Activated T-cell treated with anti-CD3 and anti-CD28 coated beads for 24 hours (primary cell): Measurements from ENCODE around the gene IFIT1.
"Not testable (repeated sequence)": the region's sequence is repeated elsewhere in the genome, so short reads cannot be mapped to it uniquely, and the experiment has no call there.

Experiments
- DNase-seq: peaks from one replicate; pipeline ENCODE4 v3.0.0-alpha.2; 2020; ENCODE audit warnings: low read depth

IFIT1 gene

GRCh38 chr10:89398003-89398749, 5.8 kb downstream of the IFIT1 start:
- DNase-seq = no peak

GRCh38 chr10:89399956-89400355, 7.5 kb downstream of the IFIT1 start:
- no peak for DNase-seq

- DNase-seq = no peak
Measured at GRCh38 chr10:89403043-89403442, 10.6 kb downstream of the IFIT1 start.

- DNase-seq = no peak
Measured at GRCh38 chr10:89404104-89405047, 12.0 kb downstream of the IFIT1 start.

GRCh38 chr10:89406178-89406577, 13.8 kb downstream of the IFIT1 start:
- not testable (repeated sequence) for DNase-seq

- DNase-seq = not testable (repeated sequence)
Measured at GRCh38 chr10:89407792-89408191, 15.4 kb downstream of the IFIT1 start.

- DNase-seq = not testable (repeated sequence)
Measured at GRCh38 chr10:89409282-89409681, 16.9 kb downstream of the IFIT1 start.

- DNase-seq = not testable (repeated sequence)
Measured at GRCh38 chr10:89410551-89410950, 18.1 kb downstream of the IFIT1 start.

- DNase-seq = not testable (repeated sequence)
Measured at GRCh38 chr10:89411135-89411534, 18.7 kb downstream of the IFIT1 start.

- DNase-seq = not testable (repeated sequence)
Measured at GRCh38 chr10:89412276-89412675, 19.9 kb downstream of the IFIT1 start.

GRCh38 chr10:89413398-89413912, 21.0 kb downstream of the IFIT1 start:
- no peak for DNase-seq

GRCh38 chr10:89414146-89414878, 21.9 kb downstream of the IFIT1 start, which contains the start of gene IFIT5:
Gene IFIT5 (plus strand): TSS chr10:89414568. CDS start chr10:89414799, 231 bp downstream.
- peak; percentile 38 for DNase-seq

- DNase-seq = no peak
Measured at GRCh38 chr10:89414879-89415821, 22.7 kb downstream of the IFIT1 start.

- DNase-seq = no peak
Measured at GRCh38 chr10:89416465-89416864, 24.0 kb downstream of the IFIT1 start.

GRCh38 chr10:89419548-89419947, 27.1 kb downstream of the IFIT1 start:
- DNase-seq = no peak

GRCh38 chr10:89421018-89421476, 28.6 kb downstream of the IFIT1 start:
- DNase-seq = no peak

GRCh38 chr10:89425000-89425399, 32.6 kb downstream of the IFIT1 start:
- DNase-seq = no peak

- no peak for DNase-seq
Measured at GRCh38 chr10:89426230-89426868, 33.9 kb downstream of the IFIT1 start.

GRCh38 chr10:89427629-89428028, 35.2 kb downstream of the IFIT1 start:
- no peak for DNase-seq

- no peak for DNase-seq
Measured at GRCh38 chr10:89428877-89429276, 36.5 kb downstream of the IFIT1 start.
